ENCODE results near the gene DHX29.

DNA sequence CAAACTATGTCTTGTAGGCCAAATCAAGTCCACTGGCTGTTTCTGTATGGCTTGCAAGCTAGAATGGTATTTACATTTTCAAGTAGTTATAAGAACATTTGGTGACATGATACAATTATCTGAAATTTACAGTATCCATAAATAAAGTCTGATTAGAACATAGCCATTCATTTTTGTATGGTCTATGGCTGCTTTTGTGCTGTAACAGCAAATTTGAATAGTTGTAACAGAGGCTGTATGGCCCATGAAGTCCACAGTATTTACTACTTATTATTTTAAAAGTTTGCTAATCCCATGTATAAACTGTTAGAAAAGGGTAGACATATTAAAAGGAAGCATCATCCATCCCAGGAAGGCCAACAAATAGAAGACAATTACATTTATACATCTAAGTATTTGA is 17.7 kb downstream of the DHX29 start:
- TF ChIP-seq, protein P1, sequence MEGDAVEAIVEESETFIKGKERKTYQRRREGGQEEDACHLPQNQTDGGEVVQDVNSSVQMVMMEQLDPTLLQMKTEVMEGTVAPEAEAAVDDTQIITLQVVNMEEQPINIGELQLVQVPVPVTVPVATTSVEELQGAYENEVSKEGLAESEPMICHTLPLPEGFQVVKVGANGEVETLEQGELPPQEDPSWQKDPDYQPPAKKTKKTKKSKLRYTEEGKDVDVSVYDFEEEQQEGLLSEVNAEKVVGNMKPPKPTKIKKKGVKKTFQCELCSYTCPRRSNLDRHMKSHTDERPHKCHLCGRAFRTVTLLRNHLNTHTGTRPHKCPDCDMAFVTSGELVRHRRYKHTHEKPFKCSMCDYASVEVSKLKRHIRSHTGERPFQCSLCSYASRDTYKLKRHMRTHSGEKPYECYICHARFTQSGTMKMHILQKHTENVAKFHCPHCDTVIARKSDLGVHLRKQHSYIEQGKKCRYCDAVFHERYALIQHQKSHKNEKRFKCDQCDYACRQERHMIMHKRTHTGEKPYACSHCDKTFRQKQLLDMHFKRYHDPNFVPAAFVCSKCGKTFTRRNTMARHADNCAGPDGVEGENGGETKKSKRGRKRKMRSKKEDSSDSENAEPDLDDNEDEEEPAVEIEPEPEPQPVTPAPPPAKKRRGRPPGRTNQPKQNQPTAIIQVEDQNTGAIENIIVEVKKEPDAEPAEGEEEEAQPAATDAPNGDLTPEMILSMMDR (IDR thresholded peaks at IDR 0.05) = no peak
- no peak for TF ChIP-seq POLR2A (IDR thresholded peaks at IDR 0.05)
